HAP-1 (cell line): Measurements from ENCODE around the gene RBM45.

Source experiments
- DNase-seq, 2 experiments: peaks; one replicate each; pipeline ENCODE4 v3.0.0-alpha.2; 2016 to 2020; ENCODE audit warnings: low spot score in 2 of 2
- H3K27me3 ChIP-seq: fragments of 250-450 bp; sonication (Bioruptor Pico); 2 replicates; pipeline ENCODE4 v1.5.1; 2020; ENCODE audit warnings: low read depth, mild to moderate bottlenecking, moderate library complexity
- H3K36me3 ChIP-seq: fragments of 250-450 bp; sonication (Bioruptor Pico); replicated peaks from 2 replicates; pipeline ENCODE4 v1.5.1; 2020; ENCODE audit warnings: mild to moderate bottlenecking
- H3K4me1 ChIP-seq: fragments of 250-450 bp; sonication (Bioruptor Pico); 2 replicates; pipeline ENCODE4 v1.5.1; 2020; ENCODE audit warnings: mild to moderate bottlenecking
- H3K4me3 ChIP-seq: fragments of 250-450 bp; sonication (Bioruptor Pico); 2 replicates; pipeline ENCODE4 v1.5.1; 2020; ENCODE audit warnings: mild to moderate bottlenecking, moderate library complexity
- H3K9me3 ChIP-seq: fragments of 250-450 bp; sonication (Bioruptor Pico); 2 replicates; pipeline ENCODE4 v1.5.1; 2020; ENCODE audit warnings: mild to moderate bottlenecking, moderate library complexity
- in situ Hi-C: fragments of 300-500 bp; cut with MboI; formaldehyde crosslinking; loops from 3 replicates; pipeline ENCODE4 v1.14.3; 2020; ENCODE audit warnings: low sequenced_read_pairs, inconsistent platforms, mixed read lengths

The RBM45 gene

GRCh38 chr2:178082408-178083045, 29.7 kb upstream of the RBM45 start:
- Histone ChIP-seq H3K9me3 (no peaks in the 10 kb centered on the region), H3K27me3 (no peaks in the 10 kb centered on the region), H3K4me3 (no peak overlapping the region), H3K4me1 (no peaks in the 10 kb centered on the region), H3K36me3 (no peaks in the 10 kb centered on the region)
- in situ Hi-C loops = no loop called here
- no peak for DNase-seq

GRCh38 chr2:178084273-178084672, 28.0 kb upstream of the RBM45 start:
- Histone ChIP-seq H3K9me3 (no peaks in the 10 kb centered on the region), H3K27me3 (no peaks in the 10 kb centered on the region), H3K4me1 (no peaks in the 10 kb centered on the region), H3K36me3 (no peaks in the 10 kb centered on the region), H3K4me3 (no peak overlapping the region)
- in situ Hi-C loops = no loop called here
- no peak for DNase-seq

GRCh38 chr2:178088774-178089270, 23.4 kb upstream of the RBM45 start:
- no peaks in the 10 kb centered on the region for H3K9me3 ChIP-seq
- in situ Hi-C loops = no loop called here
- no peaks in the 10 kb centered on the region for H3K27me3 ChIP-seq
- no peak for DNase-seq
- no peak overlapping the region for H3K4me3 ChIP-seq
- H3K36me3 ChIP-seq = no peaks in the 10 kb centered on the region
- H3K4me1 ChIP-seq = no peaks in the 10 kb centered on the region

- Histone ChIP-seq H3K27me3 (no peaks in the 10 kb centered on the region), H3K9me3 (no peaks in the 10 kb centered on the region), H3K4me3 (no peak overlapping the region), H3K36me3 (no peaks in the 10 kb centered on the region), H3K4me1 (no peaks in the 10 kb centered on the region)
- in situ Hi-C loops = no loop called here
- DNase-seq = no peak
Measured at GRCh38 chr2:178093471-178093870, 18.8 kb upstream of the RBM45 start.

GRCh38 chr2:178101321-178102079, 10.7 kb upstream of the RBM45 start:
- no peak for DNase-seq
- no peaks in the 10 kb centered on the region for H3K27me3 ChIP-seq
- H3K9me3 ChIP-seq = no peaks in the 10 kb centered on the region
- in situ Hi-C loops = no loop called here
- no peaks in the 10 kb centered on the region for H3K4me1 ChIP-seq
- no peak overlapping the region for H3K4me3 ChIP-seq
- no peaks in the 10 kb centered on the region for H3K36me3 ChIP-seq

- Histone ChIP-seq H3K4me3 (no peak overlapping the region), H3K27me3 (no peaks in the 10 kb centered on the region), H3K9me3 (no peaks in the 10 kb centered on the region), H3K36me3 (no peaks in the 10 kb centered on the region), H3K4me1 (no peaks in the 10 kb centered on the region)
- in situ Hi-C loops = no loop called here
- DNase-seq = no peak
Measured at GRCh38 chr2:178105566-178105965, 6.7 kb upstream of the RBM45 start.

- H3K4me1 ChIP-seq = no peaks in the 10 kb centered on the region
- DNase-seq = no peak
- in situ Hi-C loops = no loop called here
Measured at GRCh38 chr2:178106053-178106452, 6.2 kb upstream of the RBM45 start.

GRCh38 chr2:178108176-178108575, 4.1 kb upstream of the RBM45 start:
- Histone ChIP-seq H3K36me3 (no peaks in the 10 kb centered on the region), H3K9me3 (no peaks in the 10 kb centered on the region), H3K27me3 (no peaks in the 10 kb centered on the region), H3K4me3 (no peak overlapping the region), H3K4me1 (peaks cover 2% of the 10 kb centered on the region)
- DNase-seq = no peak
- in situ Hi-C loops = no loop called here

More at GRCh38 chr2:178106053-178106452, 6.2 kb upstream of the RBM45 start:
- Histone ChIP-seq H3K27me3 (no peaks in the 10 kb centered on the region), H3K4me3 (no peak overlapping the region), H3K9me3 (no peaks in the 10 kb centered on the region), H3K36me3 (no peaks in the 10 kb centered on the region)

- Histone ChIP-seq H3K4me1 (peaks cover 2% of the 10 kb centered on the region), H3K27me3 (no peaks in the 10 kb centered on the region), H3K9me3 (no peaks in the 10 kb centered on the region), H3K36me3 (no peaks in the 10 kb centered on the region), H3K4me3 (no peak overlapping the region)
- peak in 1 of 2 experiments; percentile 79 for DNase-seq
- in situ Hi-C loops = loop anchor here (10.0 kb wide), 1 partner anchor 305 kb away; no protein-coding TSS in a partner anchor
Measured at GRCh38 chr2:178109813-178110212, 2.4 kb upstream of the RBM45 start.

- no peaks in the 10 kb centered on the region for H3K9me3 ChIP-seq
- no peaks in the 10 kb centered on the region for H3K27me3 ChIP-seq
- DNase-seq = no peak
- no peak overlapping the region for H3K4me3 ChIP-seq
- H3K36me3 ChIP-seq = no peaks in the 10 kb centered on the region
- H3K4me1 ChIP-seq = peaks cover 2% of the 10 kb centered on the region
- in situ Hi-C loops = loop anchor here (10.0 kb wide), 1 partner anchor 304 kb away; no protein-coding TSS in a partner anchor
Measured at GRCh38 chr2:178110681-178111080, 1.6 kb upstream of the RBM45 start.

- Histone ChIP-seq H3K4me1 (peaks cover 2% of the 10 kb centered on the region), H3K27me3 (no peaks in the 10 kb centered on the region), H3K9me3 (no peaks in the 10 kb centered on the region), H3K36me3 (no peaks in the 10 kb centered on the region; the same call in 1 of the 2 replicates), H3K4me3 (no peak overlapping the region; the same call in 1 of the 2 replicates)
- no peak for DNase-seq
- in situ Hi-C loops = loop anchor here (10.0 kb wide), 1 partner anchor 303 kb away; no protein-coding TSS in a partner anchor
Measured at GRCh38 chr2:178111743-178112142, 494 bp upstream of the RBM45 start.

GRCh38 chr2:178114462-178114861, 2.2 kb downstream of the RBM45 start:
- in situ Hi-C loops = loop anchor here (10.0 kb wide), 1 partner anchor 300 kb away; no protein-coding TSS in a partner anchor
- DNase-seq = no peak

GRCh38 chr2:178115271-178115670, 3.0 kb downstream of the RBM45 start:
- Histone ChIP-seq H3K27me3 (no peaks in the 10 kb centered on the region), H3K4me3 (no peak overlapping the region), H3K9me3 (no peaks in the 10 kb centered on the region), H3K4me1 (peaks cover 2% of the 10 kb centered on the region), H3K36me3 (no peaks in the 10 kb centered on the region; the same call in 1 of the 2 replicates)
- in situ Hi-C loops = loop anchor here (10.0 kb wide), 1 partner anchor 300 kb away; no protein-coding TSS in a partner anchor
- DNase-seq = no peak

More at GRCh38 chr2:178114462-178114861, 2.2 kb downstream of the RBM45 start:
- Histone ChIP-seq H3K36me3 (no peaks in the 10 kb centered on the region; the same call in 1 of the 2 replicates), H3K27me3 (no peaks in the 10 kb centered on the region), H3K4me3 (no peak overlapping the region), H3K4me1 (peaks cover 2% of the 10 kb centered on the region), H3K9me3 (no peaks in the 10 kb centered on the region)

GRCh38 chr2:178117725-178118124, 5.5 kb downstream of the RBM45 start:
- DNase-seq = no peak
- peaks cover 7% of the 10 kb centered on the region for H3K36me3 ChIP-seq
- H3K4me1 ChIP-seq = no peaks in the 10 kb centered on the region
- no peak overlapping the region for H3K4me3 ChIP-seq
- H3K9me3 ChIP-seq = no peaks in the 10 kb centered on the region
- H3K27me3 ChIP-seq = no peaks in the 10 kb centered on the region
- in situ Hi-C loops = loop anchor here (10.0 kb wide), 1 partner anchor 297 kb away; no protein-coding TSS in a partner anchor
